D721Med (cell line): ENCODE results near the gene TMEM97.
A peak's percentile ranks its signal among the peaks of the same experiment; 100 is the strongest.
"Not testable (repeated sequence)": the region's sequence is repeated elsewhere in the genome, so short reads cannot be mapped to it uniquely, and the experiment has no call there.

ENCODE experiments used
- DNase-seq: peaks from one replicate; pipeline ENCODE4 v3.0.0; 2011; ENCODE audit warnings: low spot score; ENCODE audit not compliant: insufficient read length
- FAIRE-seq: peaks from 2 replicates; lab custom pipeline; 2011; peaks lifted over from hg19 to GRCh38; lab: Jason Lieb, UNC
- TF ChIP-seq, protein P1 (sequence below): IDR thresholded peaks from 2 replicates; pipeline ENCODE4 v1.5.1; 2012; ENCODE audit warnings: mild to moderate bottlenecking, control low read depth; ENCODE audit not compliant: insufficient read depth; ENCODE audit errors: missing control alignments

Gene TMEM97

DNA sequence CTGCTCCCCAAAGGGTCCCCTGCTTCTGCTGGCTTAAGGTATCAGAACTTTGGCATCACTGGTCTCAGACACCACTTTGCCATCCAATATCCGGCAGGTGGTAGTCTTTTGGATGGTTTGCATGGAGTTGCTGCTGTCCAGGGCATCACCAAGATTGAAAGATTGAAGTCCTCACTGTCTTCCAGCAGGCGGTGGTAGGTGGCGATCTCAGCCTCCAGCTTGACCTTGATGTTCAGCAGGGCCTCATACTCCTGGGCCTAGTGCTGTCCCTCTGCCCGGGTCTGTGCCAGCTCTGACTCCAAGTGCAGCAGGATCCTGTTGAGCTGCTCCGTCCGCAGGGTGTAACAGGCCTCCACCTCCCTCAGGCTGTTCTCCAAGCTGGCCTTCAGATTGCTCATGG is 43.0 kb upstream of the TMEM97 start:
- no peak for DNase-seq
- TF ChIP-seq, protein P1, sequence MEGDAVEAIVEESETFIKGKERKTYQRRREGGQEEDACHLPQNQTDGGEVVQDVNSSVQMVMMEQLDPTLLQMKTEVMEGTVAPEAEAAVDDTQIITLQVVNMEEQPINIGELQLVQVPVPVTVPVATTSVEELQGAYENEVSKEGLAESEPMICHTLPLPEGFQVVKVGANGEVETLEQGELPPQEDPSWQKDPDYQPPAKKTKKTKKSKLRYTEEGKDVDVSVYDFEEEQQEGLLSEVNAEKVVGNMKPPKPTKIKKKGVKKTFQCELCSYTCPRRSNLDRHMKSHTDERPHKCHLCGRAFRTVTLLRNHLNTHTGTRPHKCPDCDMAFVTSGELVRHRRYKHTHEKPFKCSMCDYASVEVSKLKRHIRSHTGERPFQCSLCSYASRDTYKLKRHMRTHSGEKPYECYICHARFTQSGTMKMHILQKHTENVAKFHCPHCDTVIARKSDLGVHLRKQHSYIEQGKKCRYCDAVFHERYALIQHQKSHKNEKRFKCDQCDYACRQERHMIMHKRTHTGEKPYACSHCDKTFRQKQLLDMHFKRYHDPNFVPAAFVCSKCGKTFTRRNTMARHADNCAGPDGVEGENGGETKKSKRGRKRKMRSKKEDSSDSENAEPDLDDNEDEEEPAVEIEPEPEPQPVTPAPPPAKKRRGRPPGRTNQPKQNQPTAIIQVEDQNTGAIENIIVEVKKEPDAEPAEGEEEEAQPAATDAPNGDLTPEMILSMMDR: no peak
- FAIRE-seq: no peak

DNA sequence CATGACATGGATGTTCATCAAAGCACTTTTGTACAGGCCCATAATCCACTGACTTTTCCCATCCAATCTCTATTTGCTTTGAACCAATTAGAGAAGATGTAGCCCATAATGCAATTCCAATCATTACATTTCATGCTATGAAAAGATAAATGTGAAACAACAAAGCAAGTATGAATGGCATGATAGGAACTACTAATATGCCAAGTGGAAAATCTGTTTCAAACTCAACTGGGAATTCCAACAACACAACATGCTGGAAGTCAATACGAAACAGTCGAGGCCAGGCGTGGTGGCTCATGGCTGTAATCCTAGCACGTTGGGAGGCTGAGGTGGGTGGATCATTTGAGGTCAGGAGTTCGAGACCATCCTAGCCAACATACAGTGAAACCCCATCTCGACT is 39.6 kb upstream of the TMEM97 start:
- FAIRE-seq (no peak), DNase-seq (no peak)
- TF ChIP-seq, protein P1: no peak

DNA sequence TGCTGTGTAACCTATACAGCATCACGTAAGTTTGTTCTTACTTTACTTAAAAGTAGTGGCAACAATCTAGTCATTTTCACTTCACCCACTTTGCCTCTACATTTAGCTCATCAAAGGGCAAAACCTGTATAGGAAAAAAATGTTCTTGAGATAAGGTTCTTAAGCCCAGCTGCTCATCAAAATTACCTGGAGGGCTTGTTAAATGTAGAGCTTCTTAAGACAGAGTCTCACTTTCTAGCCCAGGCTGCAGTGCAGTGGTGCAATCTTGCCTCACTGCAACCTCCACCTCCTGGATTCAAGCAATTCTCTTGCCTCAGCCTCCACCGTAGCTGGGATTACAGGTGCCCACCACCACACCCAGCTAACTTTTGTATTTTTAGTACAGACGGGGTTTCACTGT is 38.2 kb upstream of the TMEM97 start:
- FAIRE-seq (no peak), DNase-seq (no peak)
- TF ChIP-seq, protein P1: no peak

DNA sequence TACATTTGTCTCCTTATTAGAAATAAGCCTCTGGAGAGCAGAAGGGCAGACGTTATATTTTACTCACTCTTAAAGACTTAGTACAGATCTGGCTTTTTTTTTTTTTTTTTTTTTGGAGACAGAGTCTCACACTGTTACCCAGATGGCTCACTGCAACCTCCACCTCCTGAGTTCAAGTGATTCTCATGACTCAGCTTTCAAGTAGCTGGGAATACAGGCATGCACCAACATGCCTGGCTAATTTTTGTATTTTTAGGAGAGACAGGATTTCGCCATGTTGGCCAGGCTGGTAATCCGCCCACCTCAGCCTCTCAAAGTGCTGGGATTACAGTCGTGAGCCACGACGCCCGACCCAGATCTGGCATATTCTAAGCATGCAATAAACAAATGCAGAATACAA is 36.4 kb upstream of the TMEM97 start:
- DNase-seq: no peak
- TF ChIP-seq, protein P1: no peak
- no peak for FAIRE-seq

DNA sequence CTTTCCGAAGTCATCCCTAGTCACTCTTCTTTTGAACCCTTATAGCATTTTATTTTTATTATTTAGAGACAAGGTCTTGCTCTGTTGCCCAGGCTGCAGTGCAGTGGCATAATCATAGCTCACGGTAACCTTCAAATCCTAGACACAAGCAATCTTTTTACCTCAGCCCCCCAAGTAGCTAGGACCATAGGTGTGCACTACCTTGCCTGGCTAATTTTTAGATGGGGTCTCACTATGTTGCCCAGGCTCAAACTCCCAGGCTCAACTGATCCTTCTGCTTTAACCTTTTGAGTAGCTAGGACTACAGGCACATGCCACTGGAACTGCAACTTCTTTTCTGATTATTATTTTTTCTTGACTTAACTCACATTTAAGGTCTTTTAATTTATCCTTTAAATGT is 33.0 kb upstream of the TMEM97 start:
- TF ChIP-seq, protein P1: no peak
- FAIRE-seq (no peak), DNase-seq (no peak)

DNA sequence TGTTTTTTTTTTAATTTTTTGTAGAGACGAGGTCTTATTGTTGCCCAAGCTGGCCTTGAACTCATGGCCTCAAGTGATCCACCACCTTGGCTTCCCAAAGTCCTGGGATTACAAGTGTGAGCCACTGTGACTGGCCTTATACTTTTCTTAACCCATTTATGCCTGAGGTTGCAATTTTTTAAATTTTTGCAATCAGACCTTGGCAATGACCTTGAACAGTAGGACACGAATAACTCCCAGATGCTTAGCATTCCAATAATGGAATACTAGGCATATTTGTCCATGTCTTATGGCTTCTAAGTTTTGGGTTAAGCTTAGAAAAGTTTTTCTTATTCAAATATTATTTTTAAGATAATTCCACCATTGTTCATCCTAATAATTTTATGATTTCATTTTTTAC is 28.3 kb upstream of the TMEM97 start:
- no peak for DNase-seq
- TF ChIP-seq, protein P1: no peak
- no peak for FAIRE-seq

DNA sequence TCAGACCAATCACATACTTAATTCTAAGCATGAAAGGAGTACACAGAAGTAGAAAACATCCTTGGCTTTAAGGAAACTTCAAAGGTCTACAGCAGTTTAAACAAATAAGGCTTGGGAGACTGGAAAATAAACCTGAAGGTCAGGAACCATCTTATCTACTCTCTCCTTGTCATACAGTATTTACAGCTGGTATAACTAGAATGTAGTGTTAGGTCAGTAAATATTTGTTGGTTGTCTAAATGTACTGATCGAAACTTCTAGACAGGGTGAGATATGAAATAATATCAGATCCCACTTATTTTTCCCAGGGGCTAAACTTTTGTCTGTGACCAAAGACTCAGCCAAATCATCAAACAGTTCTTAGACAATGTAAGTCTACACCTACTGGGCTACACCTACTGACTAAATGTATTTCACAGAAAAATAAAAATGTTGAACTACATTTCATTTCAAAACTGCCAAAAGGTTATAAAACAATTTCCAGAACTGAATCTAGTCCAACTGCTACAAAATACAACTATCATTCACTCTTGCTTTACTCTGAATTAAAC is 27.1 kb upstream of the TMEM97 start:
- TF ChIP-seq, protein P1: no peak
- DNase-seq (no peak), FAIRE-seq (peak; percentile 68)

DNA sequence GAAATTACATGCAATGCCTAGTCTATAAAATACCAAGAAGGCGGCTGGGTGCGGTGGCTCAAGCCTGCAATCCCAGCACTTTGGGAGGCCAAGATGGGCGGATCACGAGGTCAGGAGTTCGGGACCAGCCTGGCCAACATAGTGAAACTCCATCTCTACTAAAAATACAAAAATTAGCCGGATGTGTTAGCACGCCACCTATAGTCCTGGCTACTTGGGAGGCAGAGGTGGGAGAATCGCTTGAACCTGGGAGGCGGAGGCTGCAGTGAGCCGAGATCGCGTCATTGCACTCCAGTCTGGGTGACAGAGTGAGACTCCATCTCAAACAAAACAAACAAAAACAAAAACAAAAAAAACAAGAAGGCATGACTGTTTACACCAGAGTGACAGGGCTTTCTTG is 26.1 kb upstream of the TMEM97 start:
- not testable (repeated sequence) for DNase-seq, FAIRE-seq
